WTC11 (cell line): ENCODE data around the gene TOR1A. TPM values are rescaled to one million over a fixed set of nuclear protein-coding genes. Genes with fewer than 3 reads are reported as not detected.

Experiments
- ATAC-seq: fragments of 200-7000 bp; cut with Tn5 transposase; 2 replicates; pipeline ENCODE4 v1.10.0; 2021; ENCODE audit warnings: mild to moderate bottlenecking, moderate library complexity
- CTCF ChIA-PET: fragments of 300-600 bp; sonication (Branson Sonifier 250); formaldehyde crosslinking; loops from one replicate; lab custom pipeline; 2021; ENCODE audit warnings: antibody characterized with exemption; lab: Charles Lee
- POLR2A ChIA-PET: fragments of 350-600 bp; sonication (Branson Sonifier 250); formaldehyde crosslinking; loops from one replicate; lab custom pipeline; 2021; ENCODE audit warnings: antibody characterized with exemption; lab: Charles Lee
- DNase-seq: peaks from one replicate; pipeline ENCODE4 v3.0.0; 2021; ENCODE audit warnings: low spot score
- H3K27ac Mint-ChIP-seq: 2 replicates; pipeline ENCODE4 v1.8.0; 2021; ENCODE audit warnings: mixed read lengths
- H3K27me3 Mint-ChIP-seq: 2 replicates; pipeline ENCODE4 v1.8.0; 2021; ENCODE audit warnings: low read depth, mild to moderate bottlenecking, moderate library complexity, mixed read lengths
- H3K36me3 Mint-ChIP-seq: 2 replicates; pipeline ENCODE4 v1.8.0; 2021; ENCODE audit warnings: mixed read lengths
- H3K4me1 Mint-ChIP-seq: 2 replicates; pipeline ENCODE4 v1.8.0; 2022; ENCODE audit warnings: mixed read lengths
- H3K4me3 Mint-ChIP-seq: 2 replicates; pipeline ENCODE4 v1.8.0; 2021; ENCODE audit warnings: mild to moderate bottlenecking, moderate library complexity, mixed read lengths
- H3K9me3 Mint-ChIP-seq: 2 replicates; pipeline ENCODE4 v1.8.0; 2021; ENCODE audit warnings: mixed read lengths
- CBFB ChIP-seq: sonication (generic); formaldehyde crosslinking; IDR thresholded peaks from 2 replicates; pipeline ENCODE4 v1.8.1; 2022; ENCODE audit warnings: mild to moderate bottlenecking, low read depth, missing genetic modification reagents
- ESRRA ChIP-seq: sonication (generic); formaldehyde crosslinking; IDR thresholded peaks from 2 replicates; pipeline ENCODE4 v1.8.1; 2022; ENCODE audit warnings: mild to moderate bottlenecking, missing genetic modification reagents, borderline replicate concordance
- GABPB1 ChIP-seq: sonication (generic); formaldehyde crosslinking; IDR thresholded peaks from 2 replicates; pipeline ENCODE4 v1.8.1; 2023; ENCODE audit warnings: mild to moderate bottlenecking, missing genetic modification reagents
- GTF2I ChIP-seq: fragments of 250-450 bp; sonication (Bioruptor Pico); conservative IDR thresholded peaks from 2 replicates; pipeline ENCODE4 v1.4.0; 2021; ENCODE audit warnings: mild to moderate bottlenecking
- JUN ChIP-seq: sonication (generic); formaldehyde crosslinking; IDR thresholded peaks from 2 replicates; pipeline ENCODE4 v1.8.0; 2023; ENCODE audit warnings: mild to moderate bottlenecking, missing genetic modification reagents
- NFYB ChIP-seq: sonication (generic); formaldehyde crosslinking; conservative IDR thresholded peaks from 2 replicates; pipeline ENCODE4 v1.8.0; 2022; ENCODE audit warnings: low read depth, missing genetic modification reagents
- ZNF232 ChIP-seq: sonication (generic); formaldehyde crosslinking; IDR thresholded peaks from 2 replicates; pipeline ENCODE4 v1.8.0; 2022; ENCODE audit warnings: mild to moderate bottlenecking, missing genetic modification reagents
- ZNF263 ChIP-seq: sonication (generic); formaldehyde crosslinking; IDR thresholded peaks from 2 replicates; pipeline ENCODE4 v1.8.1; 2022; ENCODE audit warnings: low read depth, mild to moderate bottlenecking, moderate library complexity, missing genetic modification reagents
- ZNF396 ChIP-seq: fragments of 250-450 bp; sonication (Bioruptor Pico); IDR thresholded peaks from 2 replicates; pipeline ENCODE4 v1.8.0; 2021; ENCODE audit warnings: mild to moderate bottlenecking, moderate library complexity, borderline replicate concordance
- total RNA-seq: library from RNA; stranded (reverse); gene quantifications from 3 replicates; pipeline ENCODE4 v1.2.3, GENCODE V29; 2021
- TF ChIP-seq, protein P1 (sequence below): sonication (generic); formaldehyde crosslinking; IDR thresholded peaks from 2 replicates; pipeline ENCODE4 v1.8.0; 2022; ENCODE audit warnings: missing genetic modification reagents
- TF ChIP-seq, protein P2 (sequence below): fragments of 250-450 bp; sonication (Bioruptor Pico); IDR thresholded peaks from 2 replicates; pipeline ENCODE4 v1.9.0; 2021; ENCODE audit warnings: mild to moderate bottlenecking
- TF ChIP-seq, protein P3 (sequence below): fragments of 250-450 bp; sonication (Bioruptor Pico); IDR thresholded peaks from 2 replicates; pipeline ENCODE4 v1.9.0; 2021; ENCODE audit warnings: mild to moderate bottlenecking
- TF ChIP-seq, protein P4 (sequence below): sonication (generic); formaldehyde crosslinking; IDR thresholded peaks from 2 replicates; pipeline ENCODE4 v1.8.1; 2023; ENCODE audit warnings: mild to moderate bottlenecking, missing genetic modification reagents, borderline replicate concordance
- TF ChIP-seq, protein P5 (sequence below): fragments of 250-450 bp; sonication (Bioruptor Pico); IDR thresholded peaks from 2 replicates; pipeline ENCODE4 v1.8.0; 2021; ENCODE audit warnings: mild to moderate bottlenecking

Gene TOR1A
- total RNA-seq, 1 experiment from 2014 or later = 32.7 TPM

DNA sequence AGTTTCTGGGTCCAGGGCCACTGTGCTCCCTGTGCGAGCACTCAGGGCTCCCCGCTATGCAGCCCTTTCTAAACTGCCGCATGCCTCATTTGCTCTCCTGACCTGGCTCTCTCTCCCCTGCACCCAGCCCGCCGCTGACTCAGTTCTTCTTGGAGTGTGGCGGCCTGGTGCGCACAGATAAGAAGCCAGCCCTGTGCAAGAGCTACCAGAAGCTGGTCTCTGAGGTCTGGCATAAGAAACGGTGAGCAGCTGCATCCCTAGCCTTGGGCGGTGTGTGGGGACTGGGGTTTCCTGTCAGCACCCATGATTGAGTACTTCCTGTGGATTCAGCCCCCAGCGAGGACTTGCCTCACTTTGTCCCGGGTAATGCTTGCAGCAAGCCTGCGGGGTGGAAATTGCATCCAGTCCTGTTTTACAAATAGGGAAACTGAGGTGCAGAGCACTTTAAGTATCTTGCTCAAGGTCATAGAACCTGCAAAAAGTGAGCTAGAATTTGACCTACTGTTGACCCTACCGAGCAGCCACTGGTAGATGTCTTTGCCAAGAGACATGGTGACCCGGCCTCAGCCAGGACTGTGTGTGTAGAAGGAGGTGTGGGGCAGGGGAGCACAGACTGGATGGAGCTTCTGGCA lies 39.2 kb upstream of the TOR1A start:
- no peaks in the 10 kb centered on the region for H3K9me3 Mint-ChIP-seq
- H3K4me3 Mint-ChIP-seq = no peak overlapping the region
- ATAC-seq (no peak), DNase-seq (no peak)
- no peak overlapping the region for H3K27ac Mint-ChIP-seq
- H3K36me3 Mint-ChIP-seq = peaks cover 28% of the 10 kb centered on the region
- no peaks in the 10 kb centered on the region for H3K27me3 Mint-ChIP-seq
- H3K4me1 Mint-ChIP-seq = no peaks in the 10 kb centered on the region
- no peak for TF ChIP-seq ZNF396
- no peak for TF ChIP-seq ESRRA (CRISPR knock-in tag)
- TF ChIP-seq, protein P1, sequence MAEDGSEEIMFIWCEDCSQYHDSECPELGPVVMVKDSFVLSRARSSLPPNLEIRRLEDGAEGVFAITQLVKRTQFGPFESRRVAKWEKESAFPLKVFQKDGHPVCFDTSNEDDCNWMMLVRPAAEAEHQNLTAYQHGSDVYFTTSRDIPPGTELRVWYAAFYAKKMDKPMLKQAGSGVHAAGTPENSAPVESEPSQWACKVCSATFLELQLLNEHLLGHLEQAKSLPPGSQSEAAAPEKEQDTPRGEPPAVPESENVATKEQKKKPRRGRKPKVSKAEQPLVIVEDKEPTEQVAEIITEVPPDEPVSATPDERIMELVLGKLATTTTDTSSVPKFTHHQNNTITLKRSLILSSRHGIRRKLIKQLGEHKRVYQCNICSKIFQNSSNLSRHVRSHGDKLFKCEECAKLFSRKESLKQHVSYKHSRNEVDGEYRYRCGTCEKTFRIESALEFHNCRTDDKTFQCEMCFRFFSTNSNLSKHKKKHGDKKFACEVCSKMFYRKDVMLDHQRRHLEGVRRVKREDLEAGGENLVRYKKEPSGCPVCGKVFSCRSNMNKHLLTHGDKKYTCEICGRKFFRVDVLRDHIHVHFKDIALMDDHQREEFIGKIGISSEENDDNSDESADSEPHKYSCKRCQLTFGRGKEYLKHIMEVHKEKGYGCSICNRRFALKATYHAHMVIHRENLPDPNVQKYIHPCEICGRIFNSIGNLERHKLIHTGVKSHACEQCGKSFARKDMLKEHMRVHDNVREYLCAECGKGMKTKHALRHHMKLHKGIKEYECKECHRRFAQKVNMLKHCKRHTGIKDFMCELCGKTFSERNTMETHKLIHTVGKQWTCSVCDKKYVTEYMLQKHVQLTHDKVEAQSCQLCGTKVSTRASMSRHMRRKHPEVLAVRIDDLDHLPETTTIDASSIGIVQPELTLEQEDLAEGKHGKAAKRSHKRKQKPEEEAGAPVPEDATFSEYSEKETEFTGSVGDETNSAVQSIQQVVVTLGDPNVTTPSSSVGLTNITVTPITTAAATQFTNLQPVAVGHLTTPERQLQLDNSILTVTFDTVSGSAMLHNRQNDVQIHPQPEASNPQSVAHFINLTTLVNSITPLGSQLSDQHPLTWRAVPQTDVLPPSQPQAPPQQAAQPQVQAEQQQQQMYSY = no peak
- TF ChIP-seq CBFB (CRISPR knock-in tag) = no peak
- no peak for TF ChIP-seq JUN (CRISPR knock-in tag)
- TF ChIP-seq, protein P2, sequence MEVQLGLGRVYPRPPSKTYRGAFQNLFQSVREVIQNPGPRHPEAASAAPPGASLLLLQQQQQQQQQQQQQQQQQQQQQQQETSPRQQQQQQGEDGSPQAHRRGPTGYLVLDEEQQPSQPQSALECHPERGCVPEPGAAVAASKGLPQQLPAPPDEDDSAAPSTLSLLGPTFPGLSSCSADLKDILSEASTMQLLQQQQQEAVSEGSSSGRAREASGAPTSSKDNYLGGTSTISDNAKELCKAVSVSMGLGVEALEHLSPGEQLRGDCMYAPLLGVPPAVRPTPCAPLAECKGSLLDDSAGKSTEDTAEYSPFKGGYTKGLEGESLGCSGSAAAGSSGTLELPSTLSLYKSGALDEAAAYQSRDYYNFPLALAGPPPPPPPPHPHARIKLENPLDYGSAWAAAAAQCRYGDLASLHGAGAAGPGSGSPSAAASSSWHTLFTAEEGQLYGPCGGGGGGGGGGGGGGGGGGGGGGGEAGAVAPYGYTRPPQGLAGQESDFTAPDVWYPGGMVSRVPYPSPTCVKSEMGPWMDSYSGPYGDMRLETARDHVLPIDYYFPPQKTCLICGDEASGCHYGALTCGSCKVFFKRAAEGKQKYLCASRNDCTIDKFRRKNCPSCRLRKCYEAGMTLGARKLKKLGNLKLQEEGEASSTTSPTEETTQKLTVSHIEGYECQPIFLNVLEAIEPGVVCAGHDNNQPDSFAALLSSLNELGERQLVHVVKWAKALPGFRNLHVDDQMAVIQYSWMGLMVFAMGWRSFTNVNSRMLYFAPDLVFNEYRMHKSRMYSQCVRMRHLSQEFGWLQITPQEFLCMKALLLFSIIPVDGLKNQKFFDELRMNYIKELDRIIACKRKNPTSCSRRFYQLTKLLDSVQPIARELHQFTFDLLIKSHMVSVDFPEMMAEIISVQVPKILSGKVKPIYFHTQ (CRISPR knock-in tag) = no peak
- TF ChIP-seq GTF2I (CRISPR knock-in tag) = no peak
- TF ChIP-seq, protein P3, sequence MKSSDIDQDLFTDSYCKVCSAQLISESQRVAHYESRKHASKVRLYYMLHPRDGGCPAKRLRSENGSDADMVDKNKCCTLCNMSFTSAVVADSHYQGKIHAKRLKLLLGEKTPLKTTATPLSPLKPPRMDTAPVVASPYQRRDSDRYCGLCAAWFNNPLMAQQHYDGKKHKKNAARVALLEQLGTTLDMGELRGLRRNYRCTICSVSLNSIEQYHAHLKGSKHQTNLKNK (CRISPR knock-in tag) = no peak
- TF ChIP-seq, protein P4, sequence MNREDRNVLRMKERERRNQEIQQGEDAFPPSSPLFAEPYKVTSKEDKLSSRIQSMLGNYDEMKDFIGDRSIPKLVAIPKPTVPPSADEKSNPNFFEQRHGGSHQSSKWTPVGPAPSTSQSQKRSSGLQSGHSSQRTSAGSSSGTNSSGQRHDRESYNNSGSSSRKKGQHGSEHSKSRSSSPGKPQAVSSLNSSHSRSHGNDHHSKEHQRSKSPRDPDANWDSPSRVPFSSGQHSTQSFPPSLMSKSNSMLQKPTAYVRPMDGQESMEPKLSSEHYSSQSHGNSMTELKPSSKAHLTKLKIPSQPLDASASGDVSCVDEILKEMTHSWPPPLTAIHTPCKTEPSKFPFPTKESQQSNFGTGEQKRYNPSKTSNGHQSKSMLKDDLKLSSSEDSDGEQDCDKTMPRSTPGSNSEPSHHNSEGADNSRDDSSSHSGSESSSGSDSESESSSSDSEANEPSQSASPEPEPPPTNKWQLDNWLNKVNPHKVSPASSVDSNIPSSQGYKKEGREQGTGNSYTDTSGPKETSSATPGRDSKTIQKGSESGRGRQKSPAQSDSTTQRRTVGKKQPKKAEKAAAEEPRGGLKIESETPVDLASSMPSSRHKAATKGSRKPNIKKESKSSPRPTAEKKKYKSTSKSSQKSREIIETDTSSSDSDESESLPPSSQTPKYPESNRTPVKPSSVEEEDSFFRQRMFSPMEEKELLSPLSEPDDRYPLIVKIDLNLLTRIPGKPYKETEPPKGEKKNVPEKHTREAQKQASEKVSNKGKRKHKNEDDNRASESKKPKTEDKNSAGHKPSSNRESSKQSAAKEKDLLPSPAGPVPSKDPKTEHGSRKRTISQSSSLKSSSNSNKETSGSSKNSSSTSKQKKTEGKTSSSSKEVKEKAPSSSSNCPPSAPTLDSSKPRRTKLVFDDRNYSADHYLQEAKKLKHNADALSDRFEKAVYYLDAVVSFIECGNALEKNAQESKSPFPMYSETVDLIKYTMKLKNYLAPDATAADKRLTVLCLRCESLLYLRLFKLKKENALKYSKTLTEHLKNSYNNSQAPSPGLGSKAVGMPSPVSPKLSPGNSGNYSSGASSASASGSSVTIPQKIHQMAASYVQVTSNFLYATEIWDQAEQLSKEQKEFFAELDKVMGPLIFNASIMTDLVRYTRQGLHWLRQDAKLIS = no peak
- no peak for TF ChIP-seq ZNF232 (CRISPR knock-in tag)
- TF ChIP-seq, protein P5, sequence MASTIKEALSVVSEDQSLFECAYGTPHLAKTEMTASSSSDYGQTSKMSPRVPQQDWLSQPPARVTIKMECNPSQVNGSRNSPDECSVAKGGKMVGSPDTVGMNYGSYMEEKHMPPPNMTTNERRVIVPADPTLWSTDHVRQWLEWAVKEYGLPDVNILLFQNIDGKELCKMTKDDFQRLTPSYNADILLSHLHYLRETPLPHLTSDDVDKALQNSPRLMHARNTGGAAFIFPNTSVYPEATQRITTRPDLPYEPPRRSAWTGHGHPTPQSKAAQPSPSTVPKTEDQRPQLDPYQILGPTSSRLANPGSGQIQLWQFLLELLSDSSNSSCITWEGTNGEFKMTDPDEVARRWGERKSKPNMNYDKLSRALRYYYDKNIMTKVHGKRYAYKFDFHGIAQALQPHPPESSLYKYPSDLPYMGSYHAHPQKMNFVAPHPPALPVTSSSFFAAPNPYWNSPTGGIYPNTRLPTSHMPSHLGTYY (CRISPR knock-in tag) = no peak
- TF ChIP-seq NFYB (CRISPR knock-in tag) = no peak
- ChIA-PET POLR2A (no interaction called here), CTCF (no interaction called here)

DNA sequence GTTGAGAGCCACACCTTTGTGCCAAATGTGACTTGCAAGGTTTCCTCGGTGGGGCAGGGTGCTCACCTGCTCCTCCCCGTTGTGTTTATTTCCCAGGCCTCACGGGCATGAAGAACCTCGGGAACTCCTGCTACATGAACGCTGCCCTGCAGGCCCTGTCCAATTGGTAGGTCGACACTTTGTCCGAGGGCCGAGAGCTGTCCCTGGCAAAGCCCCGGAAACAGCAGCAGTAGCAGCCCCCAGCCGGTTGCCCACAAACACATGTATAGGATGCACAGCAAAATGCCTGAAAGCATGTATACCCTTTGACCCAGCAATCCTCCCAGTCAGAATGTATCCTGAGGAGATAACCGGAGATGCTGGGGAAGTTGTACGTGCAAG lies 37.5 kb upstream of the TOR1A start:
- Mint-ChIP-seq H3K36me3 (peaks cover 28% of the 10 kb centered on the region), H3K4me3 (no peak overlapping the region), H3K27ac (no peak overlapping the region), H3K4me1 (no peaks in the 10 kb centered on the region), H3K27me3 (no peaks in the 10 kb centered on the region), H3K9me3 (no peaks in the 10 kb centered on the region)
- no peak for DNase-seq
- no peak for ATAC-seq
- CTCF ChIA-PET = interaction anchor here (1.6 kb wide), 1 partner anchor 12 kb away, joined by 9 read pairs; no protein-coding TSS in a partner anchor
- POLR2A ChIA-PET = no interaction called here
- TF ChIP-seq CBFB (CRISPR knock-in tag) = no peak
- no peak for TF ChIP-seq GABPB1 (CRISPR knock-in tag)
- TF ChIP-seq, protein P5 (CRISPR knock-in tag) = no peak
- TF ChIP-seq ZNF263 (CRISPR knock-in tag) = no peak
- TF ChIP-seq, protein P4 = no peak
